PC-3 (cell line): ENCODE results near the gene SYT7.

ENCODE experiments used
- EZH2phosphoT487 ChIP-seq: fragments of 300-600 bp; sonication (generic); IDR thresholded peaks from 2 replicates; pipeline ENCODE4 v1.6.1; 2018; ENCODE audit warnings: mild to moderate bottlenecking, antibody characterized with exemption, low read length, borderline replicate concordance
- TF ChIP-seq, protein P1 (sequence below): fragments of 300-600 bp; sonication (generic); conservative IDR thresholded peaks from 2 replicates; pipeline ENCODE4 v1.5.1; 2017; ENCODE audit warnings: antibody characterized with exemption, low read depth, mild to moderate bottlenecking, low read length

DNA sequence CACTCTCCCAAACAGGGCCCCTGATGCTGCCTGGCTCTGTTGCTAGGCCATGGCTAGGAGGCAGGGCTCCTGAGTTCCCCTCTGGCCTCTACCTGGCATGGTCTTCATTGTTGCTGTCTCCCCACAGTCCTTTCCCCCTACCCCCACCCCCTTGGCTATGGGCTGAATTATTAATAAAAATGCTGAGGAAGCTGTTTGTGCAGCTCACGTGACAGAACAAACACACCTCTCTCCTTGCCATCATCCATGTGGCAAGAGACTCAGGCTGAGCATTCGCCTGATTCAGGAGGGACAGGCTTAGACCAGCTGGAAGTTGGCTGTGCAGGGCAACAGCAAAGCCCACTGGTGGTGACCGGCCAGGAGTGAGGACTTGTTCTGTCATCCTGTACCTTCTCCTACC lies 4.2 kb upstream of the SYT7 start:
- TF ChIP-seq, protein P1, sequence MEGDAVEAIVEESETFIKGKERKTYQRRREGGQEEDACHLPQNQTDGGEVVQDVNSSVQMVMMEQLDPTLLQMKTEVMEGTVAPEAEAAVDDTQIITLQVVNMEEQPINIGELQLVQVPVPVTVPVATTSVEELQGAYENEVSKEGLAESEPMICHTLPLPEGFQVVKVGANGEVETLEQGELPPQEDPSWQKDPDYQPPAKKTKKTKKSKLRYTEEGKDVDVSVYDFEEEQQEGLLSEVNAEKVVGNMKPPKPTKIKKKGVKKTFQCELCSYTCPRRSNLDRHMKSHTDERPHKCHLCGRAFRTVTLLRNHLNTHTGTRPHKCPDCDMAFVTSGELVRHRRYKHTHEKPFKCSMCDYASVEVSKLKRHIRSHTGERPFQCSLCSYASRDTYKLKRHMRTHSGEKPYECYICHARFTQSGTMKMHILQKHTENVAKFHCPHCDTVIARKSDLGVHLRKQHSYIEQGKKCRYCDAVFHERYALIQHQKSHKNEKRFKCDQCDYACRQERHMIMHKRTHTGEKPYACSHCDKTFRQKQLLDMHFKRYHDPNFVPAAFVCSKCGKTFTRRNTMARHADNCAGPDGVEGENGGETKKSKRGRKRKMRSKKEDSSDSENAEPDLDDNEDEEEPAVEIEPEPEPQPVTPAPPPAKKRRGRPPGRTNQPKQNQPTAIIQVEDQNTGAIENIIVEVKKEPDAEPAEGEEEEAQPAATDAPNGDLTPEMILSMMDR = no peak
- TF ChIP-seq EZH2phosphoT487 = no peak
